ENCODE data around the gene ZBTB40.

The ZBTB40 gene

GRCh38 chr1:22545141-22545540 lies 93.5 kb downstream of the ZBTB40 start:
- H3K27ac Mint-ChIP-seq = no peak overlapping the region

GRCh38 chr1:22547186-22547817 lies 95.7 kb downstream of the ZBTB40 start:
- H3K36me3 Mint-ChIP-seq (ENCODE audit: low read depth) = no peaks in the 10 kb centered on the region
- H3K27ac Mint-ChIP-seq = no peak overlapping the region
- intact Hi-C loops (cut with micrococcal nuclease) = no loop called here
- H3K4me1 Mint-ChIP-seq (ENCODE audit: low read depth) = no peaks in the 10 kb centered on the region
- H3K27me3 Mint-ChIP-seq = peaks cover 31% of the 10 kb centered on the region
- H3K9me3 Mint-ChIP-seq = no peaks in the 10 kb centered on the region
- no peak overlapping the region for H3K4me3 Mint-ChIP-seq

More at GRCh38 chr1:22545141-22545540, 93.5 kb downstream of the ZBTB40 start:
- Mint-ChIP-seq H3K36me3 (ENCODE audit: low read depth) (no peaks in the 10 kb centered on the region), H3K4me1 (ENCODE audit: low read depth) (peaks cover 6% of the 10 kb centered on the region), H3K27me3 (peaks cover 27% of the 10 kb centered on the region), H3K9me3 (no peaks in the 10 kb centered on the region), H3K4me3 (no peak overlapping the region)
- intact Hi-C loops (cut with micrococcal nuclease) = no loop called here

GRCh38 chr1:22547818-22548462 lies 96.3 kb downstream of the ZBTB40 start:
- H3K9me3 Mint-ChIP-seq = no peaks in the 10 kb centered on the region
- no peaks in the 10 kb centered on the region for H3K4me1 Mint-ChIP-seq (ENCODE audit: low read depth)
- intact Hi-C loops (cut with micrococcal nuclease) = no loop called here
- H3K4me3 Mint-ChIP-seq = no peak overlapping the region
- H3K27me3 Mint-ChIP-seq = peaks cover 36% of the 10 kb centered on the region
- H3K36me3 Mint-ChIP-seq (ENCODE audit: low read depth) = no peaks in the 10 kb centered on the region
- no peak overlapping the region for H3K27ac Mint-ChIP-seq

DNA sequence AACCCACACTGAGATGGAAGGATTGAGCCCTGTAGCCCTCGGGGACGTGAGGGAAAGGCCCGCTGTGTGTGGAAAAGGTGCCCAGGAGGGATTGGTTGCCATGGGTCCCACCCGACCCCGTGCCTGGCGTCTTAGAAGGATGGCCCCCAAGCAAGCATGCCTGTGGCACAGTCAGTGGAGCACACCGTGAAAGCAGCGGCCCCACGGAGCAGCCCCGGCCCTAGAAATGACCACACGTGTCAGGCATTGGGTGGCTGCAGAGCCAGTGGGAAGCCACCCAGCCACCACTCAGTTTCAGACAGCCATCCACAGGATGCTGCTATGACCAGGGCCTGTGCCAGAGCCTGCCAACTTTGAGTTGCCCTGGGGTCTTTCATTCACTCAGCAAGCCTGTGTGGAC lies 98.4 kb downstream of the ZBTB40 start:
- peaks cover 49% of the 10 kb centered on the region for H3K27me3 Mint-ChIP-seq
- intact Hi-C loops (cut with micrococcal nuclease) = no loop called here
- H3K4me3 Mint-ChIP-seq = no peak overlapping the region
- no peaks in the 10 kb centered on the region for H3K4me1 Mint-ChIP-seq (ENCODE audit: low read depth)
- H3K27ac Mint-ChIP-seq = no peak overlapping the region
- H3K36me3 Mint-ChIP-seq (ENCODE audit: low read depth) = no peaks in the 10 kb centered on the region
- H3K9me3 Mint-ChIP-seq = no peaks in the 10 kb centered on the region

DNA sequence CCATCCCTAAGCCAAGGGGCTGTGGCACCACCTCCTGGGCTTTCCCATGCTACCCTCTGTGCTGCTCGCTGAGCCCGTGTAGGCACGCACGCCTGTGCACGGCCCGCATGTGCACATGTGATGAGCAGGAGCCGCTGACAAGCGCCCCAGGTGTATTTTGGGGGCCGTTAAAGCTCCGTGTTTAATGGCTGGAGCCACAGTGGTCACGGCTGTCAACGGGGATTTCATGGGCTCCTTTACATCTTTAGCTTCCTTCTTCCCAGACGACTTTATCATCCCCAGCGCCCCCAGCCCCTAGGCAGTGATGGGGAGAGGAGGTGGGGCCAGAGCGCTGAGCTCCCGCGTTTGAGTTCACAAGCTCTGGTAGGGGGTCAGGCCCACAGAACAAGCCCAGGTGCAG lies 99.9 kb downstream of the ZBTB40 start:
- no peaks in the 10 kb centered on the region for H3K4me1 Mint-ChIP-seq (ENCODE audit: low read depth)
- intact Hi-C loops (cut with micrococcal nuclease) = no loop called here
- no peaks in the 10 kb centered on the region for H3K9me3 Mint-ChIP-seq
- H3K36me3 Mint-ChIP-seq (ENCODE audit: low read depth) = no peaks in the 10 kb centered on the region
- H3K27me3 Mint-ChIP-seq = peaks cover 62% of the 10 kb centered on the region
- H3K27ac Mint-ChIP-seq = no peak overlapping the region
- no peak overlapping the region for H3K4me3 Mint-ChIP-seq

DNA sequence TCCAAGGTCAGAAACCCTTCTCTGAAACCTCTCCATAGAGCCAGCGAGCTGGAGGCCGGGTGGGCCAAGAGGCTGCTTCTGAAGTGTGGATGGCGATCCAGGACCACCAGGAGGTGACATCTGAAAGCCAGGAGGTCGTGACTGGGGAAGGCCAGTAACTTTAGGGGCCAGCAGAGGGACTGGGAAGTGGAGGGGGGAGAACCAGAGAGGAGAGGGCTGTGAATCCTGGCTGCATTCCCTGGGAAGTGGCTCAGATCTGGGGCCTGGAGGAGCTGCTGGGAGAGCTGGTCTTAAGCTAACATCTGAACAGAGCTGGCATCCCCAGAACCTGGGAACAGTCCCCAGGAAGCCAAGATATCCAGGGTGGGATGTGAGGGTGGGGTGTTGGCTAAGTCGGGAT lies 100.4 kb downstream of the ZBTB40 start:
- Mint-ChIP-seq H3K9me3 (no peaks in the 10 kb centered on the region), H3K27me3 (peaks cover 63% of the 10 kb centered on the region), H3K36me3 (ENCODE audit: low read depth) (no peaks in the 10 kb centered on the region), H3K4me3 (no peak overlapping the region), H3K27ac (no peak overlapping the region), H3K4me1 (ENCODE audit: low read depth) (no peaks in the 10 kb centered on the region)
- intact Hi-C loops (cut with micrococcal nuclease) = no loop called here

- H3K27me3 Mint-ChIP-seq = peaks cover 61% of the 10 kb centered on the region
- no peaks in the 10 kb centered on the region for H3K4me1 Mint-ChIP-seq (ENCODE audit: low read depth)
- no peak overlapping the region for H3K4me3 Mint-ChIP-seq
- no peaks in the 10 kb centered on the region for H3K9me3 Mint-ChIP-seq
- intact Hi-C loops (cut with micrococcal nuclease) = no loop called here
- no peaks in the 10 kb centered on the region for H3K36me3 Mint-ChIP-seq (ENCODE audit: low read depth)
- no peak overlapping the region for H3K27ac Mint-ChIP-seq
Measured at GRCh38 chr1:22553104-22553880, 101.6 kb downstream of the ZBTB40 start.

GRCh38 chr1:22553991-22554522 lies 102.4 kb downstream of the ZBTB40 start:
- Mint-ChIP-seq H3K27ac (no peak overlapping the region), H3K36me3 (ENCODE audit: low read depth) (no peaks in the 10 kb centered on the region), H3K4me1 (ENCODE audit: low read depth) (no peaks in the 10 kb centered on the region), H3K27me3 (peaks cover 62% of the 10 kb centered on the region), H3K4me3 (no peak overlapping the region), H3K9me3 (no peaks in the 10 kb centered on the region)
- intact Hi-C loops (cut with micrococcal nuclease) = no loop called here

DNA sequence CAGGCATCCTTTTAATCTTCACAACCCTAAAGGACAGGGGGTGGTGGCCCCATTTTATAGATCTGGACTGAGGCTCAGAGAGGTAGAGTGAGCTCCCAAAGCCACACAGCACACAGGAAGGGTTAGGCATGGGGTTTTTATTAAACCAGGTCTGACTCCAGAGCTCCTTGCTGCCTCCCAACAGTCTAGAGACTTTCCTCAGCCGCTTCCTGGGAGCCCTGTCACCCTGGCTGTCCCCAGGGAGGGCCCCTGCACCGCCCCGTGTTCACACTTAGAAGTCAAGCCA lies 103.7 kb downstream of the ZBTB40 start:
- Mint-ChIP-seq H3K27ac (no peak overlapping the region), H3K27me3 (peaks cover 70% of the 10 kb centered on the region), H3K4me3 (no peak overlapping the region), H3K36me3 (ENCODE audit: low read depth) (no peaks in the 10 kb centered on the region), H3K9me3 (no peaks in the 10 kb centered on the region), H3K4me1 (ENCODE audit: low read depth) (no peaks in the 10 kb centered on the region)
- intact Hi-C loops (cut with micrococcal nuclease) = no loop called here

DNA sequence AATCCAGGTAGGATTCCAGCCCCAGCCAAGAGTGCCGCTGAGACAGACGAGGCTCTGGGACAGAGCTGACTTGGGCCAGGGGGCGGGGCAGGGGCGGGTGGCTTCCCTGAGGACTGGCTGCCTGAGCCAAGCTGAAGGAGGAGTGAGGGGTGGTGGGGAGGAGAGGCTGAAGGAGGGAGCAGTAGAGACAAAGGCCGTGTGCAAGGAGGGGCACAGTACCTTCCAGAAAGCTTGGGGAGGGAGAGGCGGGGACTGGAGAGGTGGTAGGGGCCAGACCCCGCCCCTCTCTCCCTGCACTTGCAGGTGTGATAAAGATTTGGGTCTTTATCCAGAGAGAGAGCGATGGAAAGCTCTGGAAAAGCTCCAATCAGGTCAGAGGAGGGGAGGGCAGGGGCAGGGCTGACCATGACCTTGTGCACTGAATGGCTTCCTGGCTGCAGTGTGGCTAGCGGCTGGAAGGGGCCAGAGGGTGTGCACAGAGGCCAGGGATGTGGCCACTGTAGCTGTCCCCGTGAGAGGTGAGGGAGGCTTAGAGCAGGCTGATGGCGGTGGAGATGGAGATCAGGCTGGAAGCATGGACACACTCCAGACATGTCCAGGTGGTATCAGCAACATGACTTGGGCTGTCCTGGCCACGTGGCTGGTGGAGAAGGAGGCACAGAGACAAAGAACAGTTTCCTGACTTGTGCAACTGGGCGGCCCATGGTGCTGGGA lies 104.9 kb downstream of the ZBTB40 start:
- H3K27ac Mint-ChIP-seq = no peak overlapping the region
- no peaks in the 10 kb centered on the region for H3K4me1 Mint-ChIP-seq (ENCODE audit: low read depth)
- peaks cover 78% of the 10 kb centered on the region for H3K27me3 Mint-ChIP-seq
- H3K9me3 Mint-ChIP-seq = no peaks in the 10 kb centered on the region
- intact Hi-C loops (cut with micrococcal nuclease) = no loop called here
- no peak overlapping the region for H3K4me3 Mint-ChIP-seq
- H3K36me3 Mint-ChIP-seq (ENCODE audit: low read depth) = no peaks in the 10 kb centered on the region

GRCh38 chr1:22557341-22557950 lies 105.8 kb downstream of the ZBTB40 start:
- Mint-ChIP-seq H3K27ac (no peak overlapping the region), H3K4me1 (ENCODE audit: low read depth) (no peaks in the 10 kb centered on the region), H3K36me3 (ENCODE audit: low read depth) (no peaks in the 10 kb centered on the region), H3K4me3 (no peak overlapping the region), H3K27me3 (peaks cover 85% of the 10 kb centered on the region), H3K9me3 (no peaks in the 10 kb centered on the region)
- intact Hi-C loops (cut with micrococcal nuclease) = no loop called here

DNA sequence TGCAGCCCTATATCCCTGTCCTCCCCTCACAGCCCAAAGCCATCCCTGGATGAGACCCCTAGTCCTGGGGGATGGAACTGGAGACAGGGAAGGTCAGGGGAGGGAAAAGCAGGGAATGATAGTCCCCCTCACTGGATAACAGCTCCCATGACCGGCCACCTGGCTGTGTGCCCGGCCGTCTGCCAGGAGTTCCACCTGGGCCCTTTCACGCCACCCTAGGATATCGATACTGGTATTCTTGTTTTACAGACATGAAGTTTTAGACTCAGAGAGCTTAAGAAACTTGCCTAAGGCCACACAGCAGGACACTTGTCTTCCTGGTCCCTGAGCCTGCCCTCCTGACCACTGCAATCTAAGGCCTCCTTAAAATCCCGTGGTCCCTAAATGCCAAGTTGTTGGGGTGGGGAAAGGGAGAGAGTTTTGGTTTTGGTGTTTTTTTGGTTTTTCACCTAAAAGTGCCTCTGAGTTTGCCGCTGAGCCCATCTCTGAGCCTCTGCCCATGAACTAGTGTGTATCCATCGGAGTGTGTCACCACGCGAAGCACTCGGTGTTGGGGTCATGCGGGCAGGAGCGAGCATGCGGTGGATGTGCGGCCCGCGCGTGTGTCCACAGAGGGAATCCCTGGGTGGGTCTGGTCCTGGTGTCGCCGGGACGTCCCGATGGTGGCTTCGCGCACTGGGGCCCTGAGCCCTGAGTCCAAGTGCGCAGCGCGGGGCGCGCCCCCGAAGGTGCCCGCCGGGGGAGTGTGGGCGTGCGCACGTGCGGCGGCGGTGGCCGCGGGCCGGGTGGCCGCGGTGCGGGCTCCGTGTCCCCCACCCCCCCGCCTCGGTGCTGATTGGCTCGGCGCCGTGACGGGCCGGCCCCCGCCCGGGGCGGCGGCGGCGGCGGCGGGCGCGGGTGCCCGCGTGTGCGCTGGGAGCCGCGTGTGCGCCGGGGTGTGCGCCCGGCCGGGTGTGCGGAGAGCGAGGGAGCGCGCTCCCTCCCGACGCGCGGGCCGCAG lies 111.2 kb downstream of the ZBTB40 start, which contains the start of gene EPHA8:
Gene EPHA8 (plus strand): TSS at position 906 of the 1,000 bp plus-strand sequence. CDS start 147 bp downstream, outside the sequence.
- intact Hi-C loops (cut with micrococcal nuclease) = no loop called here
- Mint-ChIP-seq H3K9me3 (no peaks in the 10 kb centered on the region), H3K4me3 (no peak within 1 kb of the TSS), H3K27me3 (peaks cover 81% of the 10 kb centered on the region), H3K36me3 (ENCODE audit: low read depth) (no peaks in the 10 kb centered on the region), H3K27ac (no peak within 1 kb of the TSS), H3K4me1 (ENCODE audit: low read depth) (no peaks in the 10 kb centered on the region)

All from dendritic cell treated with granulocyte-macrophage colony-stimulating factor and Interleukin-4, amounts not matched to agents 40 ng/mL and 50 ng/mL, for 4 days (primary cell).